ENCODE results near the gene COL7A1.

COL7A1 gene

DNA sequence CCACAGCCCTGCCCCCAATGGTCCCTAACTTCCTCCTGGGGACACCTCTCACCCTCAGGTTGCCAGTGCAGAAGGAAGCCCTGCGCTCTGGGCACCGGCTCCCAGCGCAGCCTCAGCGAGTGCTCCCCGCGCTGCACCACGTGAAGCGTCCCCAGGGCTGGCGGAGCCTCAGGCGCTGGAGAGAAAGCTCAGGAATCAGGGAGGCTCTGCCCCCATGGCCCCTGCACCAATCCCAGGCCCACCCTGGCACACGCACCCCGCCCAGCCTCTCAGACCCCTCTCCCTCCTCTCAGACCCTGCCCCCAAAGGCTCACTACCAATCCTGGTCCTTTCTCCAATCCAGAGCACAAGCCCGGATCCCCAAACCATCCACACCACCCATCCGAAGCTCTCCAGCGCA lies 6.9 kb downstream of the COL7A1 start:
- no peak for DNase-seq

DNA sequence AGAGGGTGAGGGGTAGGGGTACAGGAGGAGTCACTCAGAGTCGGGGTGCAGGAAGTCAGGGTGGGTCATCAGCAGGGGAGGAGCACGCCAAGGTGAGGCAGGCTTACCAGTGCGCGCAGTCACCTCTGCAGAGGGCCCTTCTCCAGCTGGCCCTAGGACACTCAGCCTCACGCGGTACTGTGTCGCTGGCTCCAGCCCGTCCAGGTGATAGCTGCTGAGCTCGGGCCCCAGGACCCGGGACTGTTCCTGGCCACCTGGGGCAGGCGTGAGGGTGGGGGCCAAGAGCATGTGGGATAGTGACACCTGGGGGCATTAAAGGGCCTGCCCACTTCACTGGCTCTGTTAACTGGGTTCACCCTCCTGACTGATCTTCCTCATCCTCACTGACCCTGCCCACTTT lies 7.4 kb downstream of the COL7A1 start:
- DNase-seq: no peak

DNA sequence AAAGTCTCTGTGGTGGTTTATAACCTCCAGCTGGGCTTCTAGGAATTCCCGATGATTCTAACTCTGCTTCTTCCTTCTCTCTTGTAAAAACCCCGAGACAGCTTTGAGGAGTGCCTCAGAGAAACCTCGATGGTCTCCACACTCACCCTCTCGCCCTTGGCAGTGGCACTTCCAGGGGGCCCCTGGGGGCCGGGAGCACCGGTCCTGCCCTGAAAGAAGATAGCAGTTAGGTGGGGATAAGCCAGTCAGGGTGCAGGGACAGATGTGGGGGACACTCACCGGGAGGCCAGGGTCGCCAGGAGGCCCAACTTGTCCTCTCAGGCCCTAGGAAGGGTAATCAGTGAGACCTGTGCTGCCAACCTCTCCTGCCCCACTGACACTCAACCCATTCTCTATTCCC lies 9.7 kb downstream of the COL7A1 start:
- DNase-seq: no peak

DNA sequence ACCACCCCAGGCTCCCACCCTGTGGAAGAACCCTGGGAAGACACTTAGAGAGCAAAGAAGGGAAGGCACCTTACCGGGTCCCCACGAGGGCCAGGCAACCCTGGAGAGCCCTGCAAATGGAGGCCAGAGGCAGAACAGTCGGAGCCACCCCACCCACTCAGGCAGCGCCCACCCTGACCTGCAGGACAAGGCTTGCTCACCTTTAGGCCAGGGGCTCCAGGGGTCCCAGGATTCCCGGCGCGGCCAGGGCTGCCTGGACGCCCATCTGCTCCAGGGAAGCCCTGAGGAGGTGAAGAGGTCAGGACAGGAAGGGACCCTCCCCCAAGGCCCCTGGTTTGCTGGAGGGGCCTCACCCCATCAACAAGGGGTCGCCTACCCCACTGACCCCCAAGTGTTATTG lies 10.3 kb downstream of the COL7A1 start:
- no peak for DNase-seq

DNA sequence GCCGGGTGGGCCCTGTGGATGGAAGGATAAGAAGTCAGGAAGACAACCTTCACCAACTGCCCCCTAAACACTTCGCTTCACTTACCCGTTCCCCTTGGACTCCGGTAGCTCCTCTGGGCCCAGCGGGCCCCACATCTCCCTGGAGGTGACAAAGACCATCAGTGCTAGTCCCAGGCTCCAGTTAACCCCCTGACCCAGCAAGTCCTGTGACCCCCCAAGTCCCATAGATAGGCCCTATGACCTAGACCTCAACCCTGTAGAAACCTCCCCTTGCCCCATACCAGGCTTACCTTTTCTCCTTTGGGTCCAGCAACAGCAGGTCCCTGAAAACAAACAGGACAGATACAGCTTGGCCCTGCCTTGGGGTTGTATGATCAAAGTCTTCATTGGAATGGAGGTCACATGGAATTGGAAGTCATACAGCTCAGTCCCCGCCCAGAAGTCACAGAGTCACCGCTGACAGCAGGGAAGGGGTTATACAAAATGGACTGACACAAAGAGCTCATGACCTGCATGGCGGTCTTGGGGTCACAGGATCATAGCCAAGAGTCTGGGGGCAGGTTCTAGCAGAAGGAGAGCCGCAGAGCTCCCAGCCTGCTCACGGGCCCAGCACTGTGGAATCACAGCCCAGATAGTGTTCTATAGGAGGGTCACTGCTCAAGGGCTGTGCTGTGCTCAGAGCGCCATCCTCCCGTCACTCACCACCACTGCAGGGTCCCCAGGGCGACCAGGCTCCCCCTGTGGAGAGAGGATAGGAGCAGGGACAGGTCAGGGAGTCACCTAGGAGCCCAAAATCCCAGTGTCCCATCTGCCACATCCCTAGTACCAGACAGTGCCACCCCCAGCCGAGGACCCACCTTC lies 13.3 kb downstream of the COL7A1 start:
- no peak for DNase-seq

DNA sequence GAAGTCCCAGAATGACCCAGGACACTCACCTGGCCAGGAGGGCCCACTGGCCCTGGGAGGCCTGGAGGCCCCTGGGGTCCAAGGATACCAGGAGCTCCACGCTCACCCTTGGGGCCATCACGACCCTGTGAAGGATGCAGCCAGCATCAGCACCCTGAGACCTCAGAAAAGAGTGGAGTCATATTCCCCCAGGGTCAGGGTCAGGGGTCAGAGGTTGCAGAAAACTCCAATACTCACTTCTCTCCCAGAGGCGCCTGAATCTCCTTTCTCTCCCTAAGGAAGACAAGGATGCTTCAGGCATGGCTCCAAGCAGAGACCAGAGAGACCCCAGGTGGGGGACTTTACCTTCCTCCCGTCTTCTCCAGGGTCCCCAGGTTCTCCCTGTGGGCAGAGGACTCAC lies 18.5 kb downstream of the COL7A1 start:
- no peak for DNase-seq

DNA sequence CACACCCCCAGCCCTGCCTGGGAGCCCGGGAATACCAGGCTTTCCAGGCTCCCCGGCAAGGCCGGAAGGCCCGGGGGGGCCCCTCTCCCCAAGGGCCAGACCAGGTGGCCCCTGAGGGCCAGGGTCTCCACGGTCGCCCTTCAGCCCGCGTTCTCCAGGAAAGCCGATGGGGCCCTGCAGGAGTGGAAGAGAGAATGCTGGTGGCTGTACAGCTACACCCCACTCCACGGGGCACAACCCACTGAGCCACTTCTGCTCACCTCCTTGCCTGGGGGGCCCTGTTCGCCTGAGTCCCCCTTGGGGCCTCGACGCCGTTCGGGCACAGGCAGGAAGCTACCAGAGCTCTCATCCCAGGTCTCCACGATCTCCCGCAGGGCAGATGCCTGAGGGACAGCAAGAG lies 19.8 kb downstream of the COL7A1 start:
- no peak for DNase-seq

DNA sequence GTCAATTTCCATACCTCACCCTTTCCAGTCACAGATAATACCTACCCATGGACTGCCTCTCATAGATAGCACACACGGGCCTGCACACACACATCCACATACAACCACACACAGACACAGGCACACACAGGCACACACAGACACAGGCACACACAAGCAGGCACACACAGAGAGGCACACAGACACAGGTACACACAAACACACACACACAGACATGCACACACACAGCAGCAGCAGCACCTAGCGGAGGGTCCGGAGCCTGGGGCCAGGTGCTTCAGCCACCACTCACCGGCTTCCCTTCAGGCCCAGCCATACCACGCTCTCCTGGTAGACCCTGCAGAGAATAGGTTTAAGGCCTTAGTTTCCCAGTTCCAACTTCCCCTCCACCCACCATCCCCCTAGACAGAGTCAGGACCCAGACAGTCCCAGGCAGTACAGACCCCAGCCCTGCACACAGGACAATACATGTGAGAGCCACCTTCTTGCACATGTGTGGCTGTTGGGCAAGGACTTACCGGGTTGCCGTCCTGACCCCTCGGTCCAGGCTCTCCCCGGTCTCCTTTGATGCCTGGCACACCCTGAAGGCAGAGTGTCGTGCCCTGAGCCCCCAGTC lies 21.1 kb downstream of the COL7A1 start:
- DNase-seq: no peak

DNA sequence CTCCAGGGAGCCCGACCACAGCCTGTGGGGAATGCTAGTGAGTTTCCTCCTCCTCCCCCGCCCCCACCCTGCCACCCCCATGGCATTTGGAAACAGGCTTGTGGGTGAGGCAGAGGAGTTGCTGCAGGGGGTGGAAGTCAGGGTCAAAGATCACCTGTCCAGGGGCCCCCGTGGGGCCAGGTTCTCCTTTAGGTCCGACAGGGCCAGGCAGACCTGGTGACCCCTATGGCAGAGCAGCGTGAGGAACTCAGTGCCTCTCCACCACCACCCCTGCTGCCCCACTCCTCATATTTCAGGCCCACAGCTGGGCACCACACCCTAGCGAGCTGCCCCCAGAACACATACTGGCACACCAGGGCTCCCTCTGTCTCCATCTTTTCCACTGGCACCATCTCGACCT lies 22.6 kb downstream of the COL7A1 start:
- no peak for DNase-seq

DNA sequence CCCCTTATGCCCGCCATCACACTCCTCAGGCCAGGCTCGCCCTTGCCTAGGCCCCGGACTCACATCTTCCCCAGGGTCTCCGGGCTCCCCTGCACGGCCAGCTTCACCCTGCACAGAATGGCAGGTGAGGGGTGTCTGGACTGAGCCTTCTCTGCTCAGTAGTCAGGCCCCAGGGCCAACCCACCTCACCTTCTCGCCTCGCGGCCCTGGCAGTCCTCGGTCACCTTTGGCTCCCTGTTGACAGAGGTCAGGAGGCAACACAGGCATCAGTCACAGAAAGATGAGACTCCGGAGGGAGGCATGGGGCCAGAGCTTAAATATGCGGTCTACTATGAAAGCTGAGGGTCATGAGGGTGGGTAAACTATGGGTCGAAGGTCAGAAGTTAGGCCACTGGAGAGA lies 23.2 kb downstream of the COL7A1 start:
- DNase-seq: no peak

DNA sequence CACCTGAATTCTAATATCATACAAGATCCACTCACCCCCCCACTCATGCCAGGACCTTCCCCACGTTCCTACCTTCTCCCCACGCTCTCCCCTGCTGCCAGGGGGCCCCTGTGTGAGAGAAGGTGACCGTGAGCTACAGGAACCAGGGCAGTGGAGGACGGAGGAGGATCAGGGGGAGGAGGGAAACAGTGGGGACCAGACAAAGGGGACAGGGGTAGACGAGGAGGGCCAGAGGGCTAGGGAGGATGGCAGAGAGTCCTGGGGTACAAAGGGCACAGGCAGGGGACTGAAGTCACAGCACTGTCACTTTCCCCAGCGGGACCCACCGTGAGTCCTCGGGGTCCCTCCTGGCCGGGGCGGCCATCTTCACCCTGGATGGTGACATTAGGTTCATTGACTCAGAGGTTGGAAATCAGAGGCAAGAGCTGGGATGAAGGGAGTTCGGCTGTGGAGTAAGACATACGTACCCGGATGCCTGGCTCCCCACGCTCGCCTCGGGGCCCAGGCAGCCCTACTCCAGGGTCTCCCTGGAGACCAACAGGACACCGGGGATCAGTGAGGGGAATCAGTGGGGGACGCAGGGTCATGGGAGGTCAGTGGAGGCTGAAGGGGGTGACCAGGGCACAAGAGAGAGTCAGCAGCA lies 25.2 kb downstream of the COL7A1 start:
- DNase-seq: no peak

DNA sequence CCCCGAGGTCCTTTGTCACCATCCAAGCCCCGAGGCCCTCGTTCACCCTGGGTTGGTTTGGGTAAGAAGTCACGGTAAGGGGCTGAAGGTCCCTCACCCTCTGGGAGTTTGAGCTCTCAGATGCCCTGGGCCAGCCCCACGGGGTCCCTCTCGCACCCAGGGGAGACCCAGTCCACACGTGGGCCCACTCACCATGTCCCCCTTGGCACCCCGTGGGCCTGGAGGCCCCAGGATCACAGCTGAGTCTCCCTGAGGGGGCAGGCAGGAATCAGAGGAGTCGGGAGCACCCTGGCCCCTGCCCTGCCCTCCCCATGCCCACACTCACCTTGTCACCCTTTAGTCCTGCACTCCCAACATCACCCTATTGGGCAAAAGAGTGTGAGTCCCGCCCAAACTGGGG lies 25.7 kb downstream of the COL7A1 start:
- no peak for DNase-seq

DNA sequence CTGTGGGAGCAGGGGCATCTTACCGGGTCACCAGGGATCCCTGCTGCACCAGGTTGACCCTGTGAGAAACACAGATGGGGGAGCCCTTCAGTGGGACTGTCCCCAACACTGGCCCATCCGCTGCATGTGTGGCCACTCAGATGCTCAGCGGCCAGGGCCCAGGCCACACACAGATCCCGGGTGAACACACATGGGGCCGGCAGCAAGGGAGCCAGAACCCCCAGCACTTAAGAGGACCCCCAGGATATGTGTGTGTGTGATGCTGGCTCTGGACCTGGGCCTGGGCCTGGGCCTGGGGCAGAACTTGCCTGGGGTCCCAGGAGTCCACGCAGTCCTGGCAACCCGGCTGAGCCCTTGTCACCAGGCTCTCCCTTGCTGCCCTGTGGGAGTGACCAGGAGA lies 26.7 kb downstream of the COL7A1 start:
- DNase-seq: no peak

DNA sequence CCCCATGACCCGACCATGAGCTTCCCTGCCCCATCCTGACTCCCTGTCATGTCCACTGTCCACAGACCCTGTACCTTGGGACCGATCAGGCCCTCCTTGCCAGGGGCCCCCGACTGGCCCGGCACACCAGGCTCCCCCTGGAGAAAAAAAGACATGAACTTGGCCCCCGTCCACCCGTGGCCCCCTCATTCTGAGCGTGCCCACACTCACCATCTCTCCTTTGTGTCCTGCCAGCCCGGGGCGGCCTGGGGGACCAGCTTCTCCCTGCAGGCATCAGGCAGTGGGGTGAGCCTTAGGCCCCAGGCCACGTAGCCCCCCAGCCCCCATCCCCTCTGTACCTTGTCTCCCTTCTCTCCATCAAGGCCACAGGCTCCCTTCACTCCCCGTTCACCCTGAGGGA lies 27.6 kb downstream of the COL7A1 start:
- no peak for DNase-seq

DNA sequence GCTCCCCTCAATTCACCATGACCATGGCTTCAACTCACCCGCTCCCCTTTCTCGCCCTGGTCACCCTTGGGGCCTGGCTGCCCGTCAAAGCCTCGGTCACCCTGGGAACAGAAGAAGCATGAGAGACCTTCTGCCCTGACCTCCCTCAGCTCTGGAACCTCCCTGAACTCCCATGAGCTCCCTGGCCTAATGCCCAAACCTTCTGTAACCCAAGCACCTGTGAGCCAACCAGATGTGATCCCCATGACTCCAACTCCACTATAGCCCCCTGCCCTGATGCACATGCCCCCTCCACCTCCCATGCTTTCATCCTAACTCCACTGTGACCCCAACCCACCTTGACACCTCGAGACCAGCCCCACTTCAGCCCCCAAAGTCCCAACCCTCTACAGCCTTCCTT lies 28.0 kb downstream of the COL7A1 start:
- DNase-seq: no peak

DNA sequence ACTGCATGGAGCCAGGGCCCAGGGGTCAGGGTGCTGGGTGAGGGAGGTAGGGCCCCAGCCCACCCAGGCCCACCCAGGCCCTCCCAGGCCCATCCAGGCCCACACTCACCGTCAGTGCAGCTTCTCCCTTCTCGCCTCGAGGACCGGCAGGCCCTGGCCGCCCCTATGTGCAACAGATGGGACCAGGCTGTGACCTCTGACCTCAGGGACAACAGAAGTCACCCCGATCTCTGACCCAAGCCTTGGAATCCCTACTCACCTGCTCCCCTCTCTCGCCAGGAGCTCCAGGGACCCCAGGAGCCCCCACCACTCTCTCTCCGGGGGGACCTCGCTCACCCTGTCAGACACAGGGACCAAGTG lies 28.7 kb downstream of the COL7A1 start:
- DNase-seq: no peak

DNA sequence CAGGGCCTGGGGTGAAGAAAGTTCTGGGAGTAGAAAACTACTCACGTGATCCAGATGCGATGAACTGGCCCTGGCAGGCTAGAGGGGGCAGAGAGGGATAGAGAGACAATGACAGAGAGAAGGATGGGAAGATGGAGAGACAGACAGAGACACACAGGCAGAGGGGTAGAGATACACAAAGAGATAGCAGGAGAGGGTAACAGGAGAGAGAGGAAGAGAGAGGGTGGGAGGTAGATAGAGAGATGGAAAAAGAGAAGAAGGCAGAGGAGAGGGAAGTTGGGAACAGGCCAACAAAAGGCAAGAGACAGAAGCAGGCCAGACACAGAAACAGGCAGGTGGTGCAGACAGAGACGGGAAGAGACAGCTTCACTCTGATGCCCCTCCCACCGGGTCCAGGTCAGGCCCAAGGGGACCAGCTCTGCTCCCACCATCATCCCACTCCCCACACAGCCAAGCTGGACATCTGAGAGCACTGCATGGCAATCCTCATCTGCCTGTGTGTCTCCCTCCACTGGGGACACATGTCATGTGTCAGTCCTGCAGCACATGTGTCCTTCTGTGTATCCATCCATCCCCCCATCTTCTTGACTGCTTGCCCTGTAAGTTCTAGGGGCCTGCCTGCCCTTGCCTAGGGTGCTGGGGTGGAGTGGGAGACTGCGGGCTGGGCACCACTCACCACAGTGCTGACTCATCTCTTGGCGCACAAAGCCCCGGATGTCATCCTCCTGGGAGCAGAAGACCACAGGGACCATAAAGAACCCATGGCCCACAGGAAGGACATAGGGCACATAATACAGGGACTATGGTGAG lies 29.3 kb downstream of the COL7A1 start:
- DNase-seq: no peak

DNA sequence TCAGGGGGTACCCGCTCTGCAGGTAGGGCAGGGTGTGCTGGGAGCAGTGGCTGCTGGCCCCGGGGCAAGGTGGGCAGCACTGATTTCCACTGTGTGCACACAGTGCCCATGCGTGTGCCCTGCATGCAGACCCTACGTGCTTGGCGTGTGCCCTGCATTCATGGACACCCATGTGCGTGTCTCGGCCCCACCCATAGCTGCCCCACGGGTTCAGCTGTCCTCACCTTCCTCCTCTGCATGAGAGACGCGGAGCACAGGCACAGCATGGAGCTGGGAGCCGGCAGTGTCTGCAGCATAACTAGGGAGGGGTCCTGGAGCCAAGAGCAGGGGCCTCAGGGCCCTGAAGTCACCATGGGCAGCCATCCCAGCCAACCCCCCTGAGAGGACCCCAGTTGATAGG lies 29.9 kb downstream of the COL7A1 start:
- DNase-seq: no peak

DNA sequence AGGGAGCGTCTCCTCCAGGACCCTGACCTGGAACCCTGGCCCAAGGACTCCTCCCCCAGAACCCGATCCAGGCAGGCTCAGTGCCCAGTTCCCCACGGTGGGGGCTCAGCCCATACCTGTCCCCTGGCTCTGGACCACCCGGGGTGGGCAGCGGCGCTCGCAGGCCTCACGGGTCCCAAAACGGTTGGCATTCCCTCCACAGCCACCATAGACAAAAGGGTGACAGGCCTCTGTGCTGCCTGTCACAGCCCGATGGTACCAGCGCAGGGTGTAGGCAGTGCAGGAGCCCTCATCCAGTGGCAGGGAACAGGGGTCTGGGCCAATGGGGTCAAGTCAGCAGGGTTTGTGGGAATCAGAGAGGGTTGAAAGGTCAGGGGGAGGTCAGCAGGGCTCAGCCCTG lies 30.5 kb downstream of the COL7A1 start:
- DNase-seq: no peak

DNA sequence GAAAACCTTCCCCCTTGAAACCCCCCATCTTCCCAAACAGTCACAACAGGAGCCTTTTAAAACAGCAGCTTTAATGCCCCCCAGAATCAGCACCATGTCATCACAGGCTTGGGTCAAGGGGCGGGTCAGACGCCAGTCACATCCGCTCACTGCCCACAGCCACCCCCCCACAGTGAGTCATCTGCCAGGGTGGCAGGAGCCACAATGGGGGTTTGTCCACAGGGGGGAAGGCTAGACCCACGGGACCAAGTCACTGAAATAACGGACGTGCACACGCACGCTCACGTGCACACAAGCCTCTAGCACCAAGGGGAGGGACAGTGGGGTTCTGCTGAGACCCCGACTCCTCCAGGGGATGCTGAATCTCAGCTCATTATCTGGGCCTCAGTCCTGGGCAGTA lies 31.1 kb downstream of the COL7A1 start:
- DNase-seq: no peak

DNA sequence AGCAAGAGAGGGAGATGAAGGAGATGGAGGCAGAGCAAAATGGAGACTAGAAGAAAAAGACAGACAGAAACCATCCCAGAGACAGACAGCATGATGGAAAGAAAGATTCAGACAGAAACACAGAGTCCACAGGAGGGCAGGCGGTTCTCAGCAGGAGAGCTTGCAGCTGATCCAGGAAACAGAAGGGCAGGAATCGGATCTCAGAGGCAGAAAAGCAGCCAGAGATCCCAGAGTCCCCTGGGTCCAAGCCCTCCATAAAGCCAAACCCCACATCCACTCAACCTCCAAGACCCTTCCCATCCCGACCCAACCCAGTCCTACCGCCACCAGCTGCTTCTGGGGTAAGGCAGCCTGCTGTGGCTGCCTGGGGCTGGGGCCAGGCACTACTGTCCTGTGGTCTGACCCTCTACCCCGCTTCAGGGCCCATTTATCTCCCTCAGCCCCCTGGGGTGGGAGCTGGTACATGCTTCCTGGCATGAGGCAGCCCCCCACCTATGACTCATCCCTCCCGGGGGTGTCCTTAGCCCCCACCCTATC lies 31.7 kb downstream of the COL7A1 start, which contains the start of gene UCN2:
Gene UCN2 (minus strand): TSS at position 400 of the 537 bp plus-strand sequence. CDS start 657 bp downstream, outside the sequence.
- DNase-seq: no peak

DNA sequence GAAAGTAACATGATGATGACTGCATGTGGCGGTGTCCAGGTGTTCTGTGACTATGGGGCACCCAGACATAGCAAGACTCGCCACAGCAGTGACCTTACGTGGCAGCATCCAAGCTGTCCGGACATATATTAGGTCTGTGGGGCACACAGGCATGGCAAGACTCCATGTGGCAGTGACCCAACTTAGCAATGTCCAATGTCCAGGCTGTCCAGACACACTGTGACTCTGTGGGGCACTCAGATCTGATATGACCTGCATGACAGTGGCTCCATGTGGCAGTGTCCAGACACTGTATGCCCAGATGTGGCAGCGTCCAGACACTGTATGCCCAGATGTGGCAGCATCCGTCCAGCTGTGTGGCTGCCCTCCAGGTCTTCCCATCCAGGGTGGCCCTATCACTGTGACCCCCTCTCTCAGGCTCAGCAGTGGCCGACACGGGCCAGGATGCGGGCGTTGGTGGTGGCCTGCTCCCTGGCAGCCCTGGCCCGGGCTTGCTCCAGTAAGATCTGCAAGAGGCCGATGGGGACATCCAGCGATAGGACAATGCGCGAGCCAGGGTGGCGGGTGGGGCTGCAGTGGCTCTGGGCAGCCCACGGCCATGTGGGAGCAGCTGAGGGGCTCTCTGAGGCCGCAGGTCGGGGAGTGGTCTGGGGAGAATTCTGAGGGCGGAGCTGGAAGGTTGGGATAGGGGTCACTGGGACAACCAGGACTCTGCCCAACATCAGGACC lies 32.6 kb downstream of the COL7A1 start:
- no peak for DNase-seq

All from activated CD4-positive, alpha-beta T cell treated with anti-CD3 and anti-CD28 coated beads, Interleukin-2, amount 50 U/mL, for 4 hours (primary cell).